Natural killer cell (primary cell): ENCODE data around the gene PLEKHA4. TPM values are rescaled to one million over a fixed set of nuclear protein-coding genes. Genes with fewer than 3 reads are reported as not detected.

Source experiments
- ATAC-seq, 3 donors: fragments of 150-1000 bp in 2 of 3; fragments of 200-7000 bp in 1 of 3; cut with Tn5 transposase; 1 replicate in 1 of 3; 2 replicates in 2 of 3; pipeline ENCODE4 v1.10.0; 2021; ENCODE audit warnings: mild to moderate bottlenecking in 2 of 3, moderate library complexity in 2 of 3
- DNase-seq, 2 donors: peaks; one replicate each; pipeline versions ENCODE4 v3.0.0 to v3.0.0-alpha.2; 2013 to 2021; ENCODE audit warnings: mixed read lengths in 1 of 2
- H3K27ac ChIP-seq: one replicate; pipeline ENCODE4 v1.5.1; 2013; ENCODE audit warnings: mild to moderate bottlenecking, low read length
- H3K27me3 ChIP-seq: one replicate; pipeline ENCODE4 v1.6.1; 2013; ENCODE audit warnings: low read length; ENCODE audit not compliant: control insufficient read depth, insufficient read depth
- H3K36me3 ChIP-seq: one replicate; pipeline ENCODE4 v1.6.1; 2013; ENCODE audit warnings: low read length; ENCODE audit not compliant: control insufficient read depth, insufficient read depth
- H3K4me1 ChIP-seq: one replicate; pipeline ENCODE4 v1.6.1; 2013; ENCODE audit warnings: low read length; ENCODE audit not compliant: control insufficient read depth, insufficient read depth
- H3K4me3 ChIP-seq: one replicate; pipeline ENCODE4 v1.5.1; 2013; ENCODE audit warnings: low read length
- H3K9me3 ChIP-seq: one replicate; pipeline ENCODE4 v1.6.1; 2013; ENCODE audit warnings: low read length; ENCODE audit not compliant: control insufficient read depth, insufficient read depth
- H3K27ac Mint-ChIP-seq, 2 donors: one replicate each; pipeline ENCODE4 v1.8.0; 2022; ENCODE audit warnings: mild to moderate bottlenecking in 2 of 2, mixed read lengths in 2 of 2, moderate library complexity in 1 of 2
- H3K27me3 Mint-ChIP-seq, 2 donors: one replicate each; pipeline ENCODE4 v1.8.0; 2022; ENCODE audit warnings: low read depth in 2 of 2, mixed read lengths in 2 of 2
- H3K36me3 Mint-ChIP-seq: one replicate; pipeline ENCODE4 v1.8.0; 2022; ENCODE audit warnings: mixed read lengths
- H3K4me1 Mint-ChIP-seq, 2 donors: one replicate each; pipeline ENCODE4 v1.8.0; 2022; ENCODE audit warnings: mixed read lengths in 2 of 2
- H3K4me3 Mint-ChIP-seq: one replicate; pipeline ENCODE4 v1.8.0; 2022; ENCODE audit warnings: mild to moderate bottlenecking, moderate library complexity, mixed read lengths
- H3K9me3 Mint-ChIP-seq, 2 donors: one replicate each; pipeline ENCODE4 v1.8.0; 2022; ENCODE audit warnings: mixed read lengths in 2 of 2
- WGBS: methylation state at CpG from one replicate; pipeline ENCODE4 v1.1.7; 2013; ENCODE audit warnings: missing lambda C conversion rate; ENCODE audit not compliant: insufficient coverage; 5-methylcytosine and 5-hydroxymethylcytosine counted together
- intact Hi-C: fragments of 100-400 bp; cut with micrococcal nuclease; formaldehyde crosslinking; loops from one replicate; pipeline ENCODE4 v1.14.2; 2022
- total RNA-seq, 4 donors: library from RNA; stranded (reverse); fragments of 120-200 nt in 1 of 4; gene quantifications; one replicate each; pipeline versions ENCODE4 v1.2.3 to v1.2.4, GENCODE V29; 2013 to 2022
- TF ChIP-seq, protein P1 (sequence below): fragments of 200-600 bp; IDR thresholded peaks from one replicate; pipeline ENCODE4 v1.8.0; 2022; ENCODE audit warnings: antibody characterized with exemption

PLEKHA4 gene
- total RNA-seq, 3 donors from 2014 or later (not counting 1 experiment from before 2014, with no cell fraction given): 2.5 to 6.5 (median 5.2) TPM

- H3K4me3 ChIP-seq: no peak overlapping the region
- H3K4me3 Mint-ChIP-seq: no peak overlapping the region
- H3K4me1 Mint-ChIP-seq: no peaks in the 10 kb centered on the region
- H3K27ac Mint-ChIP-seq: no peak overlapping the region
- H3K9me3 ChIP-seq: no peaks in the 10 kb centered on the region
- no peak for ATAC-seq
- H3K36me3 ChIP-seq: no peaks in the 10 kb centered on the region
- intact Hi-C loops: no loop called here
- H3K9me3 Mint-ChIP-seq: no peaks in the 10 kb centered on the region
- WGBS: 94% methylated on average over 7 of the region's 8 CpGs
- H3K27me3 ChIP-seq: no peaks in the 10 kb centered on the region
- peaks cover 0 to 5% of the 10 kb centered on the region in 2 donors for H3K27me3 Mint-ChIP-seq
- H3K4me1 ChIP-seq: no peaks in the 10 kb centered on the region
- H3K36me3 Mint-ChIP-seq: no peaks in the 10 kb centered on the region
- DNase-seq: no peak
- no peak overlapping the region for H3K27ac ChIP-seq
- TF ChIP-seq, protein P1, sequence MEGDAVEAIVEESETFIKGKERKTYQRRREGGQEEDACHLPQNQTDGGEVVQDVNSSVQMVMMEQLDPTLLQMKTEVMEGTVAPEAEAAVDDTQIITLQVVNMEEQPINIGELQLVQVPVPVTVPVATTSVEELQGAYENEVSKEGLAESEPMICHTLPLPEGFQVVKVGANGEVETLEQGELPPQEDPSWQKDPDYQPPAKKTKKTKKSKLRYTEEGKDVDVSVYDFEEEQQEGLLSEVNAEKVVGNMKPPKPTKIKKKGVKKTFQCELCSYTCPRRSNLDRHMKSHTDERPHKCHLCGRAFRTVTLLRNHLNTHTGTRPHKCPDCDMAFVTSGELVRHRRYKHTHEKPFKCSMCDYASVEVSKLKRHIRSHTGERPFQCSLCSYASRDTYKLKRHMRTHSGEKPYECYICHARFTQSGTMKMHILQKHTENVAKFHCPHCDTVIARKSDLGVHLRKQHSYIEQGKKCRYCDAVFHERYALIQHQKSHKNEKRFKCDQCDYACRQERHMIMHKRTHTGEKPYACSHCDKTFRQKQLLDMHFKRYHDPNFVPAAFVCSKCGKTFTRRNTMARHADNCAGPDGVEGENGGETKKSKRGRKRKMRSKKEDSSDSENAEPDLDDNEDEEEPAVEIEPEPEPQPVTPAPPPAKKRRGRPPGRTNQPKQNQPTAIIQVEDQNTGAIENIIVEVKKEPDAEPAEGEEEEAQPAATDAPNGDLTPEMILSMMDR: no peak
These were observed 41.8 kb downstream of the PLEKHA4 start for GRCh38 chr19:48826606-48827020.

DNA sequence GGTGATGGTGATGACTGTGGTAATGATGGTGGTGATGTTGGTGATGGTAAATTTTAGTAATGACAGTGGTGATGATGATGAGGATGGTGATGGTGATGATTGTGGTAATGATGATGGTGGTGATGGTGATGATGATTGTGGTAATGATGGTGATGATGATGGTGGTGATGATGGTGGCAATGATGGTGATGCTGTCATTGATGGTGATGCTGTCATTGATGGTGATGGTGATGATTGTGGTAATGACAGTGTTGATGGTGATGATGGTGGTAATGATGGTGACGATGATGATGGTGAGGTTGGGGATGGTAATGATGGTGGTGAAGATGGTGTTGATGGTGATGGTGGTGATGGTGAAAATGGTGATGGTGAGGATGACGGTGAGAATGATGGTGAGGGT, 45.9 kb downstream of the PLEKHA4 start:
- Histone ChIP-seq H3K4me1 (no peaks in the 10 kb centered on the region), H3K9me3 (no peaks in the 10 kb centered on the region), H3K27ac (no peak overlapping the region), H3K36me3 (no peaks in the 10 kb centered on the region), H3K27me3 (no peaks in the 10 kb centered on the region), H3K4me3 (no peak overlapping the region)
- DNase-seq (no peak), ATAC-seq (no peak)
- intact Hi-C loops: no loop called here
- Mint-ChIP-seq H3K27ac (no peak overlapping the region), H3K36me3 (no peaks in the 10 kb centered on the region), H3K9me3 (no peaks in the 10 kb centered on the region), H3K27me3 (no peaks in the 10 kb centered on the region), H3K4me1 (no peaks in the 10 kb centered on the region), H3K4me3 (no peak overlapping the region)
- TF ChIP-seq, protein P1: no peak
- WGBS: 95% methylated on average over 2 of the region's 2 CpGs

DNA sequence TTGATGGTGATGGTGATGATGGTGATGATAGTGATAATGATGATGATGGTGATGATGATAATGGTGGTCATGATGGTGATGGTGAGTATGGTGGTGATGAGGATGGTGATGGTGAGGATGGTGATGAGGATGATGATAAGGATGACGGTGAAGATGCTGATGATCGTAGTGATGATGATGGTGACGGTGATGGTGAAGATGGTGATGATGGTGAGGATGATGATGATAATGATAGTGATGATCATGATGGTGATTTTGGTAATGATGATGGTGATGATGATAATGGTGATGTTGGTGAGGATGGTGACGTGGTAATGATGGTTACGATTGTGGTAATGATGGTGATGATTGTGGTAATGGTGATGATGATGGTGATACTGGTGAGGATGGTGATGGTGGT, 46.8 kb downstream of the PLEKHA4 start:
- DNase-seq (no peak), ATAC-seq (no peak)
- TF ChIP-seq, protein P1: no peak
- Histone ChIP-seq H3K36me3 (no peaks in the 10 kb centered on the region), H3K4me1 (no peaks in the 10 kb centered on the region), H3K4me3 (no peak overlapping the region), H3K27me3 (no peaks in the 10 kb centered on the region), H3K27ac (no peak overlapping the region), H3K9me3 (no peaks in the 10 kb centered on the region)
- intact Hi-C loops: no loop called here
- Mint-ChIP-seq H3K36me3 (no peaks in the 10 kb centered on the region), H3K27me3 (no peaks in the 10 kb centered on the region), H3K9me3 (no peaks in the 10 kb centered on the region), H3K4me3 (no peak overlapping the region), H3K27ac (no peak overlapping the region), H3K4me1 (no peaks in the 10 kb centered on the region)
- 77% methylated on average over 5 of the region's 5 CpGs for WGBS

GRCh38 chr19:48819366-48819816, 49.0 kb downstream of the PLEKHA4 start:
- no peaks in the 10 kb centered on the region for H3K9me3 ChIP-seq
- H3K36me3 ChIP-seq: no peaks in the 10 kb centered on the region
- TF ChIP-seq, protein P1: no peak
- no peaks in the 10 kb centered on the region for H3K27me3 Mint-ChIP-seq
- H3K9me3 Mint-ChIP-seq: no peaks in the 10 kb centered on the region
- no peaks in the 10 kb centered on the region for H3K4me1 ChIP-seq
- intact Hi-C loops: no loop called here
- no peak overlapping the region for H3K4me3 Mint-ChIP-seq
- H3K36me3 Mint-ChIP-seq: no peaks in the 10 kb centered on the region
- H3K4me1 Mint-ChIP-seq: no peaks in the 10 kb centered on the region
- H3K27ac Mint-ChIP-seq: no peak overlapping the region
- no peak for ATAC-seq
- WGBS: 75% methylated on average over 4 of the region's 4 CpGs
- H3K4me3 ChIP-seq: no peak overlapping the region
- no peaks in the 10 kb centered on the region for H3K27me3 ChIP-seq
- no peak overlapping the region for H3K27ac ChIP-seq
- no peak for DNase-seq
